Neuron (in vitro differentiated cells): ENCODE data around the gene FARP2.

Source experiments
- H2AFZ ChIP-seq: one replicate; pipeline ENCODE4 v1.6.1; 2013; ENCODE audit warnings: low read depth, mild to moderate bottlenecking, inconsistent platforms, low read length, moderate library complexity
- H3K27me3 ChIP-seq: one replicate; pipeline ENCODE4 v1.6.1; 2013; ENCODE audit warnings: low read length; ENCODE audit not compliant: insufficient read depth
- H3K36me3 ChIP-seq: one replicate; pipeline ENCODE4 v1.6.1; 2013; ENCODE audit warnings: low read length; ENCODE audit not compliant: insufficient read depth
- H3K4me1 ChIP-seq: one replicate; pipeline ENCODE4 v1.6.1; 2013; ENCODE audit warnings: low read length; ENCODE audit not compliant: insufficient read depth
- H3K4me3 ChIP-seq: 2 replicates; pipeline ENCODE4 v1.5.1; 2013; ENCODE audit warnings: mild to moderate bottlenecking, low read length, moderate library complexity
- H3K9me3 ChIP-seq: one replicate; pipeline ENCODE4 v1.6.1; 2013; ENCODE audit warnings: low read length

FARP2 gene

DNA sequence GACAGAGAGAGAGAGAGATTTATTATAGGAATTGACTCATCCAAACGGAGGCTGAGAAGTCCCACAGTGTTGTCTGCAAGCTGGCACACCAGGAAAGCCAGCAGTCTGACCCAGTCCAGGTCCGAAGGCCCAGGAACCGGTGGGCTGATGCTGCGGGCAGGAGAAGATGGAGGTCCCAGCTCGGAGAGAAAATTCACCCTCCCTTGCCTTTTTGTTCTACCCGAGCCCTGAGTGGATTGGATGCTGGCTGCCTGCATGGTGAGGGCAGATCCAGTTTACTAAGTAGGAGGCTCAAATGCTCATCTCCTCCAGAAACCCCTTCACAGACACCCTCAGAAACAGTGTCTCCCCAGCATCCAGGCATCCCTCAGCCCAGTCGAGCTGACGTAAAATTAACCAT is 174.5 kb downstream of the FARP2 start:
- Histone ChIP-seq H3K9me3 (no peaks in the 10 kb centered on the region), H3K27me3 (peaks cover 2% of the 10 kb centered on the region), H3K36me3 (no peaks in the 10 kb centered on the region), H3K4me1 (peaks cover 9% of the 10 kb centered on the region), H3K4me3 (no peak overlapping the region), H2AFZ (no peak overlapping the region)

DNA sequence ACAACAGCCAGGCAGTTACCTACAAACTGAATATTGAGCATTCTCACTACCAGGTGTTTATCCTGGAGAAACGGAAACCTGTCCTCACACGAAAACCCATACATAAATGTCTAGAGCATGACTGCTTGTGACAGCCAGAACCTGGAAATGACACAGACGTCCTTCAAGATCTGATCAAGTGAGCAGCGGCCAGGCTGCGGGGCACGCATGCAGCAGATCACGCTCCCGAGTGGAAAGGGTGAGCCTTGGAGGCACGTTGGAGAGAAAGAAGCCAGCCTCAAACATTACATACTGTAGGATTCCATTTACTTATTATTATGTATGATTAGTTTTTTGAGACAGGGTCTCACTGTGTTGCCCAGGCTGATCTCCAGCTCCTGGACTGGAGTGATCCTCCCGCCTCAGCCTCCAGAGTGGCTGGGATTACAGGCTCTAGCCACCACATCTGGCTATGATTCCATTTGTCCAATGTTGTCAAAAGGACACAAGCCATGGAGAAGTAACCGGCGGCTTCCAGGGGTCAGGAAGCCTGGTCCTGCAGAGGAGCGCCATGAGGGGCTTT is 175.2 kb downstream of the FARP2 start:
- Histone ChIP-seq H3K4me1 (peaks cover 9% of the 10 kb centered on the region), H3K36me3 (no peaks in the 10 kb centered on the region), H2AFZ (no peak overlapping the region), H3K4me3 (no peak overlapping the region), H3K27me3 (peaks cover 2% of the 10 kb centered on the region), H3K9me3 (no peaks in the 10 kb centered on the region)

DNA sequence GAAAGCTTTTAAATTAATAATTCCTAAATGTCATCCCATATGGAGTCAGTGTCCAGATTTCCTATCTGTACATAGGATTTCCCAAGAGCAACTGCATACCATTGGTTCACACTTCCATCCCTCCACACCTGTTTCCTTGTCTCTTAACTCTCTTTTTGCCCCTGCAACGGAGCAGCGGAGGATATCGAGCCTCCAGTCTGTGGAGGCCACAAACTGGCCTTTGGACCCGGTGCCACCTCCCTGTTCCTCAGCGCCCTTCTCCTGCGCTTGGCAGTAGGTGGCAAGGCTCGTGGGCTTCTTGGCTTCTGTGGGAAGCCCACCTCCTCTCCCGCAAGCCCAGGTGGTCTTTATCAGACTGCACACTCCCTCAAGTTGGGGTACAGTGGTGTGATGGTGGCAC is 176.1 kb downstream of the FARP2 start:
- H3K4me1 ChIP-seq: peaks cover 6% of the 10 kb centered on the region
- H3K4me3 ChIP-seq: no peak overlapping the region
- H3K27me3 ChIP-seq: peaks cover 2% of the 10 kb centered on the region
- no peaks in the 10 kb centered on the region for H3K9me3 ChIP-seq
- H3K36me3 ChIP-seq: no peaks in the 10 kb centered on the region
- H2AFZ ChIP-seq: no peak overlapping the region

DNA sequence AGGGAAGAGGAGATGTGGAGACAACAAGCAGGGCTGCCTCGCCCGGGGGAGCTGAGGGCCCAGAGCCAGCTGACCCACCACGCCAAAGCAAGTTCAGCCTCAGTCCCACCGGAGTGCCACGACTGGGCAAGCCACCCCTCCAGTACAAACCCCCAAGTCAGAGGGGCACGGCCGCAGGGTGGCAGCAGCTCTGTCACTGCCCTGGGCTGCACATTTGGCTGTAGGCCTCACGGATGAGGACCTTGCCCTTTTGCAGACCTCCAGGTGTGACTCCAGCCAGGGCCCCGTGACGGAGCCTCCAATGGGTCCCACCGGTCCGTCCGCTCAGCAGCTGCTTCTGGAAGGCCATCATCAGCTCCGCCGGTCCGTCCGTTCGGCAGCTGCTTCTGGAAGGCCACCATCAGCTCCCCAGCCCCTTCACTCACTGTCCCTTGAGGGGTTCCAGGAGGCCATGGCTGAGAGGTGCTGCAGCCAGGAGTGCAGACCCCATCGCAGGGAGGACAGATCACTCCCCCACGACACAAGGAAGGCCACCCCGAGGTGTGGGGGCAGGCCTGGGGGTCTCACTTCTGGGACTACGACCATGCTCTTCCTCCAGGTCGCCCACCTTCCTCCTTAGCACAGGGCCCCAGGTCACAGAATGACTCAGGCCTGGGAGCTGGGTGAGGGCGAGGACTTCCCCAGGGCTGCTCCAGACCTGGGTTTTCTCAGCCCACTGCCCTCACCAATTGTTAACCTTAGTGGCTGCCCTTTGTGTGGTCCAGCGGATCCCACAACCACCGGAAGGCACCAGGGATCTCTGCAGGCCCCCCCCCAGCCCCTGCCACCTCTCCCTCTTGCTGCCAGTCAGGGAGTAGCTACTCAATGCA is 176.9 kb downstream of the FARP2 start:
- no peak overlapping the region for H3K4me3 ChIP-seq
- H3K27me3 ChIP-seq: peaks cover 2% of the 10 kb centered on the region
- no peaks in the 10 kb centered on the region for H3K36me3 ChIP-seq
- no peak overlapping the region for H2AFZ ChIP-seq
- peaks cover 6% of the 10 kb centered on the region for H3K4me1 ChIP-seq
- H3K9me3 ChIP-seq: no peaks in the 10 kb centered on the region

DNA sequence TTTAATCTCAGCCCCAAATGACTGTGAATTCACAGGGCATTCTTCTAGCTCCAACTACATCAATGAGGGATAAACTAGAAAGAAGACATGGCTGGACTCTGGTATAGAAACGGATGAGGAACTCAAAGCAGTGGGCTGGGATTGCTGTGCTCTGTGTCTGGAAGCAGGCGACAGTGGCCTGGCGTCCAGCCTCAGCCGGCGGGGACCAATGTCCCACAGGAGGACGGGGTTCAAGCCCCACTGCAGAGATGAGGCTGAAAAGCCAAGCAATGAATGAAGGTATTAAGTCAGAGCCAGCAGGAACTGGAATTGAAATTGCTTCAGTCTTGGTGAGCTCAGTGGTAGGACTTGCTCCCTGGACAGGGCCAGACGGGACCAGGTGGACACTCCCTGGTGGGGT is 178.2 kb downstream of the FARP2 start:
- Histone ChIP-seq H2AFZ (no peak overlapping the region), H3K9me3 (no peaks in the 10 kb centered on the region), H3K36me3 (no peaks in the 10 kb centered on the region), H3K4me1 (peaks cover 14% of the 10 kb centered on the region), H3K4me3 (no peak overlapping the region), H3K27me3 (peaks cover 2% of the 10 kb centered on the region)

DNA sequence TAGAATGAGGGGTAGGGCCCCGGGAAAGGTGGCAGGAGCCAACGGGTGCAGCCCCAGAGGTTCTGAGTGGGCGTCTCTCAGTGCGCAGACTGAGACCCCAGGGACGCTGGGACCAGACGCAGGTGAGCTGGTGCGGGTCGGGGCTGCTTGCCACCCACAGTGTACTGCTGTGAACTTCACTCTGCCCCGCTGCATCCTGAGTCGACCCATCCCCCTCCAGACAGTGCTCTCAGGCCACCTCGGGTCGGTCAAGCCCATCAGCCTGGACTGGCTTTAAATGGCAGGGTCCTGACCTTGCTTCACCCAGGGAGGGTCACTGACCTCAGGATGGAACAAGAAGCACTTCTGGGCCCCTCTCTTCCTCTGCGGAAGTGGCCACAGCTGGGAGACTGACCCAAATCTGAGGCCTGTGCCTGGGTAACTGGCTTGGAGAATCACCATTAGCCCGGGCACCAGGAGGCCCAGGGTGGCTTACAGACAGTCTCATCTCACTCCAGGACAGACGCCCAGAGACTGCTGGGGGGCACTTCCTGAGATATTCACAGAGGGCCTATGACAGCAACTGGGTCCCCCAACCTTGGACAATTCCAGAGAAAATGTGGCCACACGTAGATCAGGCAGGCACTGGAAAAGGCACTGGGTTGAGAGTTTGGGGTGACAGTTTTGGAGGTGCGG is 178.8 kb downstream of the FARP2 start:
- Histone ChIP-seq H3K27me3 (peaks cover 2% of the 10 kb centered on the region), H3K36me3 (no peaks in the 10 kb centered on the region), H3K9me3 (no peaks in the 10 kb centered on the region), H3K4me1 (peaks cover 19% of the 10 kb centered on the region), H3K4me3 (no peak overlapping the region), H2AFZ (no peak overlapping the region)

DNA sequence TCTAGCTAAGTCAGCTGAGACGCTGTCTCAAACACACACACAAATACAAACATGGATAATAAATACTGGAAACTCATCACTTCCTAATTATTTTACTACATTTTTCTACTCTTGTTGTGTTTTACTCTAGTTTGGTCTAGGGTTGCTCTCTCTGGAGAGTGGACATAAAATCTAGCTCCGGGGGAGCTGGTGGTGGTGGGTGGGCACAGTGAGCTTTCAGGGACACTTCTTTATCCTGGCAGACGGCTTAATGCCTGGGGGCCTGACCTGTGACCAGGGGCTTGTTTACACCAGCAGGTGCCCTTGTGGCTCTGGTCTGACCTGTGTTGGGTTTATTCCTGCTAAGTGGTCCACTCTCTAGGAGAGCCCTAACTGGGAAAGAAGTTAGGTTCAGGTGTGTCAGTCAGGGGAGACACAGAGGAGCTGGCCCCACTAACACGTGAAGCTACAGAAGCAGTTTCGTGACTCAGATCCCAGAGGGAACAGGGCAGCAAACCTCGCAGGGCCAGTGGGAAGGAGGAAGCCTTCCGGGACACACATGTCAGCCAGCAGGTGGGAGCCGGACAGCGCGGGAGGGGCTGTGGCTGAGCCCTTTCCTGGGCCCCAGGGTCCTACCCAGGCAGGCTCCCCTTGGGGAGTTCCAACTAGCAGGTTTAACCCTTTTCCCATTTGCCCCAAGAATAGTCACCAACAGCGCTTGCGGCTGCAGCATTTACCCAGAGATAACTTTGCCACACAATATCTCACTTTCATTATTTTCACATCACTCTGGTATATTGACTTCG is 180.0 kb downstream of the FARP2 start:
- Histone ChIP-seq H2AFZ (no peak overlapping the region), H3K9me3 (no peaks in the 10 kb centered on the region), H3K4me1 (peaks cover 29% of the 10 kb centered on the region), H3K36me3 (no peaks in the 10 kb centered on the region), H3K27me3 (no peaks in the 10 kb centered on the region), H3K4me3 (no peak overlapping the region)

DNA sequence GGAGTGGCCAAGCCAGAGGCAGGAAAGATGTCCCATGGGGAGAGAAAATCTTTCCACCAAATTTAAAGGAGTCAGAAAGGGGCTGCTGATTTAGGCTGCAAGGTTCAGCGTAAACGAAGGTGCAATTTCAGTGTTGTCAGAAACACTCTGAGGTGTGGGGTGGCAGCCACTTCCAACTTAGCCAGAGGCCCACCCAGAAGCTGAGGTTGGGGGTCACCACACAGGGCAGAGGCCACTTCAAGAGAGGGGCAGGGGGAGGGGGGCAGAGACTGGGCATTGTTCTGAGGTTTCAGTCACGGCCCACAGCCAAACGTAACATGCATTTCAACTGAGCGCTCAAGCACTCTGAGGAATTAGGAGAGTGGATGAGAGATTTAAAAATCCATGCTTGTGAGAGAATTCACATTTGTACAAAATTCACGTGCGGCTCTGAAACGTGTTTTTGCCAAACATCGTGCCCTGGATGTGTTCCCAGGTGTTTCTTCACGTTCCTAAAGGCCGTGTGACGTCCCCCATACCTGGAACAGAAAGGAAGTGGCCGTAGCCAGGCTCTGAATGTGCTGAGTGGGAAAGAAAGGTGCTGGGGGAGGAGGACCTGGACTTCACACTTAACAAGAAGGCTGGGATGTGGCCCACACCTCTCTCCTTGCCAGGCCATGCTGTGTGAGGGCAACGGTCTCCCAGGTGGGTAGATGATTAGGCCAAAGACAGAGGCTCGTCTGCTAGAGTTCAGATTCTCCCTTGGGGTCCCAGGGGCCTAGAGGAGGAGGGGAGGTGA is 182.9 kb downstream of the FARP2 start:
- Histone ChIP-seq H3K27me3 (peaks cover 4% of the 10 kb centered on the region), H3K4me3 (no peak overlapping the region), H3K9me3 (no peaks in the 10 kb centered on the region), H3K36me3 (no peaks in the 10 kb centered on the region), H2AFZ (no peak overlapping the region), H3K4me1 (peaks cover 29% of the 10 kb centered on the region)

DNA sequence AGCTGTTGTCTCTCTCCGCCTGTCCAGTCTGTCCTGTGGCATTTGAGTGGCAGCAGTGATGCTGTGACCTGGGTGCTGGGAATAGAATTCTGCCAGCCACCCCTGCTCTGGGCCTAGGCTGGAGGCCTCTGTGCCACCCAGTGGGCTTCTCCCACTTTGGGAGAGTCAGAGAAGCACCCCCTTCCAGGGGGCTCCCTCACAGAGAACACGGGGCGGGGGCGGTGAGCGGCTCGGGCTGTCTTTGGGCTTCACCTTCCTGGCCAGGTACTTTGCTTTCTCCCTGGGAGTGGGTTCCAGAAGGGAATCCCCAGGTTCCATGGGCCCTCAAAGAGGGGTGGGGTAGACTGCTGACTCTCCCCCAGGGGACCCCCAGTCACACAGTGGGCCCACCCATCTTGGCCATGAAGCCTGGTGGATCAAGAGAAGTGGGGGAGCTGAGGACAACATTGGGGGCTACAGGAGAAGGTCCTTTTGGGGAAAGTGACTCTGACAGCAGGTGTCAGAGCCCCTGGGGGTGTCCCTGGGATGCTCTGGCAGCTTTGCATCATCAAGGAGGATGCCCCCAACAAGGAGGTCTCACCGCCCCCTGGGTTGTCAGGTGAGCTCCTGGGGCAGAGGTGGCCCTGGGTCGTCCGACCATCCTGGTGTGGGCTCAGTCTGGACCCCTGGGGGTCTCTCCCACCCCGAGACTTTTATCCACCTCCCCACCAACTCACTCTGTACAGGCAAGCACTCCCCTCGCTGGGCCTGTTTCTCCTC is 183.7 kb downstream of the FARP2 start:
- Histone ChIP-seq H3K4me3 (no peak overlapping the region), H3K27me3 (peaks cover 4% of the 10 kb centered on the region), H3K9me3 (no peaks in the 10 kb centered on the region), H2AFZ (no peak overlapping the region), H3K36me3 (no peaks in the 10 kb centered on the region), H3K4me1 (peaks cover 27% of the 10 kb centered on the region)

DNA sequence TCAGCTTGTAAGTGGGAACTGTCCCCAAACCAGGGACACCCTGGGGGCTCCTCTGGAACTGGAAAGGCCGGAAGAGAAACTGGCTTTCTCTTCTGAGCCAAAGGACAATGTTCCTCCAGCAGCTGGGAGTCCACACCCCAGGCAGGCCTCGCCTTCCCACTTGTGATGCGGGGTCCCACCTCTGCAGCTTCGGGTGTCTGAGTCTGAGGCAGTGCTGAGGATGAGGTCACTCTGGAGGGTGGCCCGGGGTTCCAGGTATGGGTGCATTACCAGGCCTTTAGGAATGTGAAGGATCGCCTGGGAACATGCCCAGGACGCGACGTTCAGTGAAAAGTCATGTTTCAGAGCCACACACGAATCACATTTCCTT is 184.3 kb downstream of the FARP2 start:
- Histone ChIP-seq H3K4me1 (peaks cover 23% of the 10 kb centered on the region), H3K27me3 (peaks cover 4% of the 10 kb centered on the region), H3K9me3 (no peaks in the 10 kb centered on the region), H3K36me3 (no peaks in the 10 kb centered on the region), H3K4me3 (no peak overlapping the region), H2AFZ (no peak overlapping the region)

DNA sequence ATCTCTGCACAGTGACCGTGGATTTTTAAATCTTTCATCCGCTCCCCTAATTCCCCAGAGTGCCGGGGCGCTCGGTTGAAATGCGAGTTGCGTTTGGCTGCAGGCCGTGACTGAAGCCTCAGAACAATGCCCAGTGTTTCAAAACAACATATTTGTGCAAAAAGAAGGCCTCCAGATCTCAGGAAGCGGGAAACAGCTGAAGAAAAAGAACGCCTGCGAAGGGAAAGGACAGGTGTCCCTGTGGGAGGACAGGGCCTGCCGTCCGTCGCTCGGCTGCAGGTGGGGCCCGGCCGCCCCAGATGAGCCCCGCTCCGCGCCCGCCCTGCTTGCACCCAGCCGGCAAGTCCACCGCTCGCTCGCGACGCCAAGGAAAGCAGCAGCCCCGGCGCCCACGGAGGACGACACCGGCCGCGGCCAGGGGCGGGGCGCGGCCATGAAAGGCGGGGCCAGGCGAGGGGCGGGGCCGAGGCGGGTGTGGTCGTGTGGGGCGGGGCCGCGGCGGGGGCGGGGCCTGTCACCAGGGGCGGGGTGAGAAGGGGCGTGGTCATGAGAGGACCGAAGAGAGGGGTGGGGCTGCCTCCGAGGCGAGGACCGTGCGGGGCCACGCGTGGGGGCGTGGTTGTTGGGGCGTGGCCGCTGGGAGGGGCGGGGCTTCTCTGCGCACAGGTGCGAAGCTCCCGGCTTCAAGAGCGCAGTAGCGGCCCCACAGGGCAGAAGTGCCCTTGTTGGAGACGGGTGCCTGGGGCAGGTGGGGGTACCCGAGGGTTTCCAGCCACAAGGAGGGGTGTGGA is 184.9 kb downstream of the FARP2 start:
- no peaks in the 10 kb centered on the region for H3K36me3 ChIP-seq
- H3K4me3 ChIP-seq: no peak overlapping the region
- H3K4me1 ChIP-seq: peaks cover 23% of the 10 kb centered on the region
- H3K9me3 ChIP-seq: no peaks in the 10 kb centered on the region
- H3K27me3 ChIP-seq: peaks cover 4% of the 10 kb centered on the region
- no peak overlapping the region for H2AFZ ChIP-seq
